GM18868 (cell line): ENCODE data around the gene TRAPPC12.
"Not testable (repeated sequence)": the region's sequence is repeated elsewhere in the genome, so short reads cannot be mapped to it uniquely, and the experiment has no call there.

Experiments used
- ATAC-seq: cut with Tn5 transposase; IDR thresholded peaks from one replicate; pipeline ENCODE4 v1.9.1; 2021; ENCODE audit warnings: mild to moderate bottlenecking, moderate library complexity; ENCODE audit not compliant: unreplicated experiment

TRAPPC12 gene

DNA sequence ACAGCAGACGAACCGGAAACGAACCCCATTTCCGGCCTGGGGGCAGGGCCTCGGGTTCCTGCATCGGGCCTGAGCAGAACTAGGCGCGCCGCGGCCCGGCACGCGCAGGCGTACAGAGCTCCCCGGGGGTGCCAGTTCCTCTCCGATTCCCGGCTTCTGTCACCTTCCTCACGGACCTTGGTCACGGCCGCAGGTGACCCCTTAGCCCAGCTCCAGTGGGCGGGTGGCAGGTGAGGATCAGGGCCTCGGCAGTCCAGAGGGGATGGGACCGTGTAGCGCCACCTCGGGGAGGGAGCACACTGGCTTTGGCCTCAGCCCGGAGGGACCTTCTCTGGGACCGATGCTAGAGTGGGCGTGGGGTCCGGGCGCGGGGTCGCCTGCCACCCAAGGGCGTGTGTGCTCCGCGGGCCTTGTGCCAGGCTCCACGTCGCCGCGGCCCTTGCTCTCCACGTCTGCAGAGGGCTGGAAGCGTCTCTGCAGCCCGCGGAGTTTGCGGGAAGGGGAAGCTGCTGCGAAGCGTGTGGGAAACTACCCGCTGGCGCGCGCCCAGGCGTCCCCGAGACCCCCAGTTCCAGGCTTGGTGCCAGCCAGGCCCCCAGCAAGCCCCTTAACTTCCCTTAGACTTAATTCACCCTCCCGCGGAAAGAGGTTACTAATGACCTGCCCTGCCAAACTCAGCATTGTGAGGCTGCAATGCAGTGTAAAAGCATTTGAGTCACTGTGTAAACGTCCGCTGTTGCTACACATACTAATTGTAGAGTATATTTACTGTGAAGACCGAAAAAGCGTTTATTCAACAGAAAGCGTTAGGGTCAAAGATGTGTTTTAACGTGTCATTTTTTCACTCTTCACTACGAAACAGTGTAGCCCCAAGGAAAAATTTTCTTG lies at the start of gene TRAPPC12:
TSS of gene TRAPPC12 (plus strand) at position 48 of the 888 bp plus-strand sequence. CDS start 7,930 bp downstream, outside the sequence.
- peak; percentile 79 for ATAC-seq

DNA sequence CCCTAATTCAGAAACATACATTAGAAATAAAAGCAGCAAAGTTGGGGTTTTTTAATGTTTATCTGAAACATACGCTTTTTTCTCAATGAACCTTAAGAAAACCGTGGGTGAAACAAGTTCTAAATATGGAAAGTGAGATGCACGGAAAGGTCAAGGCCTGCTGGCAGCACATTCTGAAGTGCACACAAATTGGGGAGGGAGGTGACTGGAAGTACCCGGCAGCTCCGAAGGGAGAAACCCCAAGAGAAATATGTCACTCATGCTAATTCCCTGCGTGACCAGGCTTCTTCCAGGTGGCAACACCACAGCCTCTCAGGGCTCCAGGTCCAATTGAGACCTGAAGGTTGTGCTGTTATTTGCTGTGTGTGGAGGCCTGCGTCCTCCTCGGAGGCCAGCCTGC lies 47.4 kb upstream of the TRAPPC12 start:
- no peak for ATAC-seq

DNA sequence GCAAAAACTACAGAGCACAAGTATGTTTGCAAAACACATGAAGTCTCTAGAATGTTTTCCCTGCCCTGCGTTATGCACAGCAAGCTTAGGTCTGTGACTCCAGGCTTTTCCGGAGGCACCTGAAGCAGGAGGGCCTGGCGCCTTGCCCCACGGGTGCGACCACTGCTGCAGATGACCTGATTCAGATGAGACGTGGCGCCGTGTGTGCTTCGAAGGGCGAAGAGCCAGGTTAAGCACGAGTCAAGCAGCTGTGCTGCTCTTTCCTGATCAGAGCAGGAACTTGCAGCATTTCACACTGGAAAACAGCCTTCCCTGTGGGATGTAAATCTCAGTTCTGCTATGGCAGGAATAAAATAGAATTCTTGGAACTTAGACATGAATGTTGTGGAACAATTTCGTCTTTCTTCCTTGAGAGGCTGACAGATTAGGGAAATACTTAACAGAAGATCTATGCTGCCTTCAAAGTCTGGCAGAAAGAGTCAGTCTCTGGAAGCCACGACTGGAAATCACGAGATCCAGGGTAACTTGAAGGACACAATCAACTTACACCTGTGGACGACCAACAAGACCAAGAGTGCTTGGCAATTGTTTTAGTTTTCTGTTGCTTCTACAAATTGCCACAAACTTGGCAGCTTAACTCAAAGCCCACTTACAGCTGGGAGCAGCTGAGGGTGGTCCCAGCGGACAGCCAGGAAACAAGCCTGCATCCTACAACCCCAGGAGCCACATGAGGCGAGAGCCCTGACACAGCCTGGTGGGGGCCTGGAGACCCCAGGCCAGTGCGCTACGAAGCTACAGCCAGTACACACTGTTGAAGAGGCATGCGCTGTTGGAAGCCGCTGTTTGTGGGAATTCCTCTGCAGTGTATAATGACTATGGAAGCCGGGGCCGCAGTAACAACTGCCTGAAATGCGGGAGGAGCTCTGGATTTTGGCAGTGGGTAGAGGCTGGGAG lies 44.8 kb upstream of the TRAPPC12 start:
- no peak for ATAC-seq

DNA sequence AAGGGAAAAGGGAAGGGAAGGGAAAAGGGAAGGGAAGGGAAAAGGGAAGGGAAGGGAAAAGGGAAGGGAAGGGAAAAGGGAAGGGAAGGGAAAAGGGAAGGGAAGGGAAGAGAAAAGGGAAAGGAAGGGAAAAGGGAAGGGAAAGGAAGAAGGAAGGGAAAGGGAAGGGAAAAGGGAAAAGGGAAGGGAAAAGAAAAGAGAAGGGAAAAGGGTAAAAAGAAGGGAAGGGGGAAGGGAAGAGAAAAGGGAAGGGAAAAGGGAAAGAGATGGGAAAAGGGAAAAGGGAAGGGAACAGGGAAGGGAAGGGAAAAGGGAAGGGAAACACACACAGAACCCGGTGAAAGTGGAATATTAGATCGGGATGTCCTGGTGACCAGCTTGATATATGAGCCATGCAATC lies 42.6 kb upstream of the TRAPPC12 start:
- no peak for ATAC-seq

DNA sequence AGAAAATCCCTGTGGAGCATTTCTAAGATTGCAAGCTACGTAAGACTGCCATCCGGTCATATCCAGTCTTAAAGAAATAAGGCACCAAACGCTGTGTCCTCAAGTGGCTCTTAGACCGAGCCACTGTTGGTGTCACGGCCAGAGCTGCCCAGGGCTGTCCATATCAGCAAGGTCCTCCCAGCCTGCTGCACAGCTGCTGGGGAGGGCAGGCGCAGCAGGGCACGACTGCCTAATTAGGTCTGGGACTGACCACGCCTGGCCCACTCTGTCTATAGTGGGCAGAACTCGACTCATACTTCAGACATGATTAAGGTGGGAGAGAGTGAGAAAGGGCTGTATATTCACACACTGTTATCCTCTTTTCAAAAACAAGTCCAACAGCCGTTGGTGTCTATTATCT lies 41.2 kb upstream of the TRAPPC12 start:
- no peak for ATAC-seq

DNA sequence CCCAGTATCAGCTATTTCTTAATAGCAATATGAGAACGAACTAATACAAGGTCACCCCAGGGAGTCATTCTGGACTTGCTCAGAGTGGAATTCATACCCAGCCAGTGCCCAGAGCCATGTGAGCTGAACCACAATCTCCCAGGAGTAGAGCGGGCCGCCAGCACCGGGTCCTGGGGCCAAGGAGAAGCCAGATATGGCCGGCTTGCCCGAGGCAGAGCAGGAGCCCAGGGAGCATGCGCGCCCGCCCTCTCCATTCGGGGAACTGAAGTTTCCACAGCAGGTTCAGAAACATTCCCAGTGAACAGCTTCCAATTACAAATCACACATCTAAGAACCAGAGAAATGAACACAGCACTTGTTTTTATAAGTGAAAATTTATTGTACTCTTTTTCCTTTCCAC lies 39.4 kb upstream of the TRAPPC12 start:
- ATAC-seq, result no peak

DNA sequence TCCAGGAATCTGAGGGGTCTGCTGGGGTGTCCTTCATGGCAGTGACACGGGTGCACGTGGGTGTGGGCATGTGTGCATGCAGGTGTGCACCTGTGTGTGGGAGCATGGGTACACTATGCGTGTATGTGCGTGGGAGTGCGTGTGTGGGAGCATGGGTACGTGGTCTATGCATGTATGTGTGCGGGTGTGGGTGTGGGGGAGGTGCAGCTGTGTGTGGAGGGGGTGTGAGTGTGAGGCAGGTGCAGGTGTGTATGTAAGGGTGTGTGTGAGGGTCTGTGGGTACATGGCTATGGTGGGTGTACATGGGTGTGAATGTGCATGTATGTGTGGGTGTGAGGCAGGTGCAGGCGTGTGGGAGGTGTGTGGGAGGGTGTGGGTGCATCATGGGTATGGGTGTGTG lies 38.2 kb upstream of the TRAPPC12 start:
- ATAC-seq, result no peak

DNA sequence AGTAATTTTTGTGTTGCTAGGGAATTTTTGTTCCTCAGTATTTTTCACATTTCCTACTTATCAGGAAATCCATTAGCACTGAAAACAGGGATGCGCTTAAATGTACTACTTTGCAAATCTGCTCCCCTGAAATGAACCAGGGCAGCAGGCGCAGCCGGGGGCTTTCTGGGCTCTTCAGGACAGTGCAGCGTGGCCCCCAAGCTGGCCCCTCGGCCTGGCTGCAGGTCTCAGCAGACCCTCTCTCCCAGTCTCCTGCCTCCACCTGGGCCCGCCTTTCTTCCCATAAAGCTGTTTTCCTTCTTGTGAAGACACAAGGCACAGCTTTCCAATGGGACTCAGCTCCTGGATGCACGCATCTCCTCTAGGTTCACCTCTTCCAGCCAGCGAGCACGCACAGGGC lies 37.2 kb upstream of the TRAPPC12 start:
- no peak for ATAC-seq

DNA sequence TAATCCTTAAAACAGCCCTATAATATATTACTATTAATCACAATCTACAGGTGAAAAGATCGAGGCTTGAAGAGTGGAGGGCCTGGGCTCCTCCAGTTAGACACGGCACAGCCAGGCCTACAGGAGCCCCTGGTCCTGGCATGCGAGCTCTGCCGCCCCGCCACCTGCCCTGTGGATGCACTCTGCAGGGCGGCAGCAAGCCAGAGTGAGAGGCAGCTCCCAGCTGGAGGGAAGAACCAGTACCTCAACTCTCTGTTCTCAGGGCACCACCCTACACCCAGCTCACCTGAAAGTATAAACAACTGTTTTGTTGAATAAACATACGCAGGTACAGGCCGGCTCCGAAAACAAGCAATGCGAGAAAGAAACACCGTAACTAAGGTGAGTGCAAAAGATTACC lies 36.5 kb upstream of the TRAPPC12 start:
- ATAC-seq, result no peak

DNA sequence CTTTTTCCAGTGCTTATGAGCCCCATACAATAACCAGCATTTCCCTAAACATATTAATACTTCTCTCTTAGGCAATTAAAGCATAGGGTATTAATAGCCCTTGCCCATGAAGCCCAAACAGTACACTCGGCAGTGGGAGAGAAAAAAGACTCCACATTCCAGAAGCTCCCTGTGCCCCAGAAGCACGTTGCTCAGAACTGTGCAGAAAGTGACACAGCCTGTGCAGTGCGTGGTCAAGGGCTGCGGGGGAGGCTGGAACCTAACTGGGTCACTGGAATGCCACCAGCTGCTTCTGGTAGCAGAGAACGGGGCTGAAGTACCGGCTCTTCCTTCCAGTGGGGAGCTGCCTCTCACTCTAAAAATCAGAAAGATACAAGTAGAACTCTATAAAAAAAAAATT lies 34.6 kb upstream of the TRAPPC12 start:
- no peak for ATAC-seq

DNA sequence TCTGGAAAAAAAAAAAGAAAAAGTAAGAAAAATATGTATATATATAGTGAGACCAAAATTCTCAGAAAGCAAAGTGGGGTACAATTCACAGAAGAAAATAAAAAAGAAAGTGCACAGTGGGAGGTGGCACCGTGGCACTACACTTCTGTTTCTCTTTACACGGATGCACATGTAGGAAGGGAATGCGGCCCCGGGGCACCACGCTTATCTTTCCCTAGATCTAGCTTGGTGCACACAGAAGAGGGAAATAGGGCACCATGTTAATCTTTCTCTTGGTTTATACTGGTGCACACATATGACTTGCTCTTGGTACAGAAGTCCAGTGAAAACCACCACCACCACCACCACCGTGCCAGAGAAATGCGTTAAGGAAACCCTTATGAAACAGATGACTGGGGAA lies 33.9 kb upstream of the TRAPPC12 start:
- ATAC-seq, result no peak

DNA sequence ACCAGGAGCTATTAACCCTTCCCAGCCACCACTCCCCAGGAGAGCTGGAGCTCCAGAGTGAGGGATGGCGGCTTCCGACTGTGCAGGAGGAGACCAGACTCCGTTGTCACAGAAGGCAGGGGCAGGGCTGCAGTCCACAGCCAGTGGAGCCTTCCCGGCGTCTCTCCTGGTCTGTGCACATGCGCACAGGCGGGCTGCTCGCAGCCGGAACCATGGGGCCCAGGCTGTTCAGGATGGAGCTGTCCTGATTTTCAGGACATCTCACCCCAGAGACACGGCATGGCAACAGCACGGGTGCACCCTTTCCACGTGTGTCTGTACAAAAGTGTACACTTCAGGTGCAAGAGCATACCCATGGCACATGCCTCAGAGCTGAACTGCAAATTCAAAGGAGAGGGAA lies 30.7 kb upstream of the TRAPPC12 start:
- ATAC-seq, result no peak

DNA sequence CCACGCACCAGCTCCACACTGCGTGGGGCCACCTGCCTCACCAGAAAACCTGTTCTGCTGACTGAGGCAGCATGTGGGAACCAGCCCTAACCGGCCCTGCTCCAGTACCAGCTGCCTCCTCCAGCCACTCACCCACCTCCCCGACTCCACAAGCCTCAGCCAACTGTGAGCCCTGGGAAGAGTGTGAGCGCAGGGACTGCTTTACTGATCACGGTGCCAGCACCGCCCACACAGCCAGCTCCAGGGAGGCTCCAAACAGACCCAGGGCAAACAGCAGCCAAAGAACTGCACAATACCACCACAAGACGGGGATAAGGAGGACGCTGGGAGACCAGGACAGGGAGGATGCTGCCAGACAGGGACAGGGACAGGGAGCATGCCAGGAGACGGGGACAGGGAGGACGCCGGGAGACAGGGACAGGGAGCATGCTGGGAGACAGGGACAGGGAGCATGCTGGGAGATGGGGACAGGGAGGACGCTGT lies 30.2 kb upstream of the TRAPPC12 start:
- ATAC-seq, result no peak

DNA sequence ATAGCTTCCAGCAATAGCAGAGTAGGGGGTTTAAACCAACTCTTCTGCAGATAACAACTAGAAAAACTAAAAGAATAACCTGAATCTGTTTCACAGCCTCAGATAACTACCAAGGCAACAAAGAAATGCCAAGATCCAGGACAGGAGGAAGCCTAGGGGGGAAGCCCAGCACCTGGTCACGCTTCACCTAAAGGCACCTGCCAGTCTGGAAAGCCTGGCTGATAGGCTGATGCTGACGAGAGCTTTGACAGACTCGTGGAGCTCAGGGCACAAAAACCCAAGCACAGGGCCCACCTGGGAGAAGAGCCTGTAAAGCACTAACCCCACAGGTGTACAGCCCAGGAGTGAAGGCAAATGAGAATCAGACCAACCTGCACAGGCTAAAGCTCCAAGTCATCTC lies 24.5 kb upstream of the TRAPPC12 start:
- ATAC-seq, result no peak

DNA sequence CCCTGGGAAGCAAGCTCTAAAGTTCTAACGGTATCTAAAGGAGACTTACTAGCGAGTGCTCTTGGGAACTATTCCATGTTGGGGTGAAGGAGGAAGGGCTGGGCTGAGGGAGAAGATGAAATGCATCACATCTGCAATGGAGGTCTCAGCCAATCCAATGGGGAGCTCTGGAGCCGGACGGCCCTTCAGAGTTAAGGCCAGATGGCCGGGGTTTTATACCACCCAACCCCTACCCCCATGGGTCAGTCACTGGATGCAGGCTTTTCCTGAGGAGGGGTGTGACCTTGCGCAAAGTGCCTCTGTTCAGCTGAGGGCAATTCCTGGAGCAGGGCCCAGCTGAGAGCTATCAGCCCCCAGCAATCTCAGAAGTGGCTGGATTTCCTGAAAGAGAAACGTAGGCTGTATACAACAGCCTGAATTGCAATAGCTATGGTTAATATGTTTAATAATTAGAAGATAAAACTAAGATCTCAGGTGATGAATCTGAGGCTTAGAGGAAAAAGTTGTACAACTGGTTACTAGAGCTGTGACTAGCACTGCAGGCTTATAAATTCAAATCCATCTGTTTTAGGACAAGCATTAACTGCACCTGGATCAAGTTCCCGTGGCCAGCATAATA lies 23.4 kb upstream of the TRAPPC12 start:
- ATAC-seq, result no peak

DNA sequence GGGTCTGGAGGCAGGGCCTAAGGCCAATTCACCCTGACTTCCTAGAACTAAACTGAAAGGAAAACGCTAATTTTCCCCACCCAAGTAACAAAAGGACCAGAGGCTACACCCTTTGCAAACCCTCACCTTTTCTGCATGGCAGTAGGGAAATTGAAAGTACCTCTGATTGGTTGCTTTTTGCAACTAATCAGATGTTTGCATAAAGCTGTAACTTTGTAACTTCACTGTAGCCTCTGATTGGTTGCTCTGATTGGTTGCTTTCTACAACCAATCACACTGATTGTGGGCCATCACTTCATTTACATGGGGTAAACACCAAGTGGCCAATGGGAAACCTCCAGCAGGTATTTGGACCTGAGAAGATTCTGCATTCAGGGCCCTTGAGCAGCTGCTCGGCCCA lies 22.7 kb upstream of the TRAPPC12 start:
- ATAC-seq, result no peak

DNA sequence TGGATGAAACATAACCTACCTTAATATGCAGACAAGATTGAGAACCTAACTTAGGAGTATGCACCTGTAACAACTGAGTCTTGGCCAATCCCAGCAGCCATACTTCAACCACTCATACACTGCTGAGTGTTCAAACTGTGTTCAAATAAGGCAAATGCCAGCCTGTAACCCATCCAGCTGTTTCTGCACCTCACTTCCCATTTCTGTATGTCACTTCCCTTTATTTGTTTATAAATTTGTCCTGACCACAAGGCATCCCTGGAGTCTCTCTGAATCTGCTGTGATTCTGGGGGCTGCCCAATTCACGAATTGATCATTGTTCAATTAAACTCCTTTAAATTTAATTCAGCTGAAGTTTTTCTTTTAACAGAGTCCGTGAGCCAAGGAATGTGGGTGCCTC lies 22.0 kb upstream of the TRAPPC12 start:
- ATAC-seq, result not testable (repeated sequence)

DNA sequence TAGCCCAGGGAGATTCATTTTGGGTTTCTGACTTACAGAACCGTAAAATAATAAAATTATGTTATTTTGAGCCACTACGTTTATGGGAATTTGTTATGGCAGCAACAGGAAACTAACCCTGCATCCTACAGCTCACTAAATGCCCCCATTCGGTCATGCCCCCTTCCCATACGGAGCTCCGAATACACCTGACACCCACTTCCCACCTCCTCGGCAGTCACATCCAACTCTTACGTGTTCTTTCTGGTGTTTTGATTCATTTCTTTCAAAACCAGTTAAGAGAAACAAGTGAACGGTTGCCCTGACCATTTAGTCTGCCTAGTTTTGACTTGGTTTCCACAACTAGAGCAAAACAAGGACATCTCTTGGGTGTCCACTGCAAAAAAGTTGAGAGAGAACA lies 21.6 kb upstream of the TRAPPC12 start:
- no peak for ATAC-seq

DNA sequence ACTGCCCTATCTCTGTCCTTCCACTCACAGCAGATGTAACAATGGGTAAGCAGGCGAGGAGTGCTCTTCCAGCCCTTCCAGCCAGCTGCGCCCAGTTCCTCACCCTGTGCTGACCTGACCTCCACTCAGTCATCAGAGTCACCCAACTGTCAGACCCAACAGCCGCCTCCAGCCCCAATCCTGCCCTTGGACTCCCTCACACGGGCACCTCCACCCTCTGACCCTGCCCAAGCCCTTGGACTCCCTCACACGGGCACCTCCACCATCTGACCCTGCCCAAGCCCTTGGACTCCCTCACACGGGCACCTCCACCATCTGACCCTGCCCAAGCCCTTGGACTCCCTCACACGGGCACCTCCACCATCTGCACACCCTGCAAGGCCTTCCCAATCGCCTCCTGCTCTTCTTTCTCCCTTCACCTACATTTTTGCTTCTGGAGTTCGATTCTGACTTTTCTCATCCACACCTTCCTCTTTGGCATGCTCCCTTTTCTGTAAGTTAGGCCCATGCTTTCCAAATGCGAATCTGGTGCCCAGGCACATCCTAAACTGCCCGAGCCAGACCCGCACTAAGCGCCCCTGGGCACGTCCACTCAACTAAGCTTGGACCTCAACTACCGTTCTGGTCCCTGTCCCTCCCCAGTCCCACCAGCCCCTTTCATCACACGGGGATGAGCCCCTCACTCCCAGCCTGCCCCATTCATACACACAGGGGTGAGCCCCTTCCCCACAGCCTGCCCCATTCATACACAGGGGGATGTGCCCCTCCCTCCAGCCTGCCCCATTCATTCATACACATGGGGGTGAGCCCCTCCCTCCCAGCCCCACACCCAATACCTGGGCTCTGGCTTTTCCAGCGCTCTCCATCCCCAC lies 17.7 kb upstream of the TRAPPC12 start:
- ATAC-seq, result peak; percentile 14

DNA sequence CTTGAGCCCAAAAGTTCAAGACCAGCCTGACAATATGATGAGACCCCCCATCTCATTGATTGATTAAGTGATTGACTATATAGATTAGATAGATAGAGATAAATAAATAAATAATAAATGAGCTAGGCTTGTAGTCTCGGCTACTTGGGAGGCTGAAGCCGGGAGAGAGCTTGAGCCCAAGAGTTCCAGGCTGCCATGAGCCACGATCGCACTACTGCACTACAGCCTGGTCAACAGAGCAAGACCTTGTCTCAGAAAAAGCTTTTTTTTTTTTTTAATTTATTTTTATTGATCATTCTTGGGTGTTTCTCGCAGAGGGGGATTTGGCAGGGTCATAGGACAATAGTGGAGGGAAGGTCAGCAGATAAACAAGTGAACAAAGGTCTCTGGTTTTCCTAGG lies 14.3 kb upstream of the TRAPPC12 start:
- ATAC-seq, result no peak
